Activated naive CD4-positive, alpha-beta T cell treated with Interleukin-2 at 50 U/mL for 16 hours (primary cell): ENCODE data around the gene VPS26C.
"Not testable (repeated sequence)": the region's sequence is repeated elsewhere in the genome, so short reads cannot be mapped to it uniquely, and the experiment has no call there.

Experiments
- DNase-seq: peaks from one replicate; pipeline ENCODE4 v3.0.0-alpha.2; 2020

Gene VPS26C

DNA sequence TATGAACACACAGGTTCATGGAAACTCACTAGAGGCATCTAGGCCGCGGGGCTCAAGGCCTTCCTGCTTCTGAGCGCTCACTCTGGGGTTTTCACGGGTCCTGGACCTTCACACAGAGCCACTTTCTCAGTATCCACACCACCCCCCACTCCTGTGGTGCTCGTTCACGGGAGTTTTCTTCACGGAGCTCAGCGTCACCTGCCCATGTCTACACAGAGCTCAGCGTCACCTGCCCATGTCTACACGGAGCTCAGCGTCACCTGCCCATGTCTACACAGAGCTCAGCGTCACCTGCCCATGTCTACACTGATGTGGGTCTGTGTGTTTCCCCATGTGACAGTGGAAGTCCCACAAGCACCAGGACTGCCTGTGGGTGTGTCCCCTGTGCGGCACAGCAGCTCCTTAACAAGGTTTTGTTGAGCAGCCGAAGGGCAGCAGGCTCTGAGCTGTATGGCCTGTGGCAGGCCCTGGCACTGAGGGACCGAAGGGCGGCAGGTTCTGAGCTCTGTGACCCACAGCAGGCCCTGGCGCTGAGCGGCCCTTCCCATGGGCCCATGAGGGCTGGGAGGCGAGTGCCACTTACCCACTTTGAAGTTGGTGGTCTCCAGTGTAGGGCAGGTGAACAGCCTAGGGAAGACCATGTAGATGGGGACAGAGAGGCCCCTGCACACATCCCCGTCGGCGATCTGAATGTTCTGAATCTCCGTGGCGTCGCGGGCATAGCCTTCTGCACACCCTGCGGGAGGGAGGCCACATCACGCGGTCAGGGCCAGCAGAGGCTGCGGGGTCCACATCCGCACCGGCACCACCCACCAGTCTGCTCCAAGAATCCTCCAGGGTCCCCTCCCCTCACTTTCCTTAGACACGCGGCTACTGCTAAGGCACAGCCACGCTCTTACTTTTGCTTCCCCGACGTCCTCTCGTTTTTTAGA lies 39.8 kb downstream of the VPS26C start:
- no peak for DNase-seq

DNA sequence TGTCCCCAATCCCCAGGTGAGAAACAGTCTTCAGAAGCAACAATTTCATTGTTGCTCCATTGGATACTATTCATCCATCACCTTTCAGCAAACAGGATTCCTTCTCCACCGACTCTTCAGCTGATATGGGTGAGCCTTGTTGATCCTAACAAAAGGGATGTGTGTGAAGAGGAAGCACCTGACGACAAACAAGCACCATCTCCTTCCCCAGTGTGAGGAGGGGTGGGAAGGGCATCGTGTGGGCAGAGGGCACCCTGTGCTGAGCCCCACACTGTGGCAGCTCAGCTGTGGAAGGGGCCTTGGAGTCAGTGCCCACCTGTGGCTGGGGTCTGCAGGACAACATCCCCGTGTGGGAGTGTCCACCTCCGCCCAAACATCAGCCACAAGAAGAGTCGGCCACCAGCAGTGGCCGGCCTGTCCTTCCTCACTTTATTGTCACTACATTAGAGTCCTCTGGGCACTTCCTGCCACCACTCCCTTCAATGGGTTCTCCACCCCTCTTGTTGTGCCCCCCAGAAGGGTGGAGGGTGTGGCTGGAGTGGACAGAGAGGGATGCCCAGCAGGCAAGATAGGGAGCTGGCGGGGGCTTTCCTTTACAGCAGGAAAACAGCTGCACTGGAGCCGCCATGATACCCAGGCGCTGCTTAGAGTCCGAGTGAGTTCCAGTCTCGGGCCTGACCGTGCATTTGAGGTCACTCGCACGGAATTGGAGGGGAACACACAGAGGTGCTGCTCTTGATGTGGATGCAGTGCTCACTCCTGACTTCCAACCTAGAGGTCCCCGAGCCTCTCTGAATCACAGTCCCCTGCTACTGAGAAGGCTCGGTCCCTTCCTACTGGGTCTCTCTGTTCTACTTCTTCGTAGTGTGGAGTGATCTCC lies 40.9 kb downstream of the VPS26C start:
- no peak for DNase-seq

DNA sequence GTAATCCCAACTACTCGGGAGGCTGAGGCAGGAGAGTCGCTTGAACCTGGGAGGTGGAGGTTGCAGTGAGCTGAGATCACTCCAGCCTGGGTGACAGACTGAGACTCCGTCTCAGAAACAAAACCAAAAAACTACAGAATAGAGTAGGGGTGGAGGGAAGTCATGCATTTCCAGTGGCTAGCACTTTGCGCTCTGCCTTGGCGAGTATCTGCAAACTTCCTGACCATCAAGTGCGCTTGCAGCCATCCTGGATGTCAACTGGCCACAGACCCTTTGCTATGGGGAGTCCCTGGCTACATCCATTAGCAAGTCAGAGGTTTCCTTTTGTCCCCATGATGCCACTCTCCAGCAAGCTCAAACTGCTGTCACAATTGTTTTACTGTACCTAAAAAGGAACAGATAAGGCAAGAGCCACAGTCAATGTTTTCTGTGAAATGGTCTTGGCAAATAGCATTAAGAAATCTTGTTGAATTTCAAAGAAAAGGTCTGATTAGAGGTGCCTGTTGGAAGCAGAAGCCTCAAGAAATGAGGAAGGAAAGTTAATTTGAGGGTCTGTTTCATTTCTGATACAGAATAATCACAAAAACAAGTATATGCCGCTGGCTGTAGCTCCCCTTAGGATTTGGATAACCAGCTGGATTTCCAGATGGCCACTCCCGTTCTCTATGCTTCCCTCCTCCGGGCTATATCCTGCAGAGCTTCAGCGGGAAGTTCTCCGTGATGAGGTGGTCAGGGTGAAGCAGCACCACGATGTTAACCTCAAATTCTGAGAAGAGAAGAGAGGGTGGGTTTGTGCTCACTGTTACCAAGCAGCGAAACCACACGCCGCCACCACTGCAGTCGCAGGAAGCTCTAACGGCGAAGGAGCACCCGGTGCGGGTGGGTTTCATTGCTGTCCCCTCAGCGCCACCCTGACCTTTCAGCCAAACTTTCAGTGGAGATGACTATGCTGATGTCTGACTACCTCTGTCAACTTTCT lies 42.0 kb downstream of the VPS26C start:
- DNase-seq, result peak; percentile 44

DNA sequence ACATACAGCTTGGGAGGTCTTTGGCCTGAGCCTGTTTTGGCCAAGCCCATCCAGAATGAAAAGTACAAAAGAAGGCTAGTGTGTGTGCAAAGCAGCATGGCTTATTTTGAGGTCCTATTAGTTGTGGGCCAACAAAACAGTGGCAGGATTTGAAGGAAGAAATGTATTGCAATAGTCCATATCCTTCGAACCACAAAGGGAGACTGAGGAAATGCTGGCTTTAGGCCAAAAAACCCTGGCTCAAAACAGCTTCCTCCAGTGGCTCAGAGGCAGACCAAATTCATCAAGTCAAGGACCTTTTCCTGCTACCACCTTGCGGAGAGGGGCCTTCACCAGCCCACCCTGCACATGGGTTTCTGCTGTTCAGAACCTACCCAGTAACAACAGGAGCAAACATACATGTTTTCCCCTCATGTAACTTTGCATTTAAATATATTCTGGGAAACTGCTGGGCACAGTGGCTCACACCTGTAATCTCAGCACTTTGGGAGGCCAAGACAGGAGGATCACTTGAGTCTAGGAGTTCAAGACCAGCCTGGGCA lies 43.3 kb downstream of the VPS26C start:
- DNase-seq, result no peak

DNA sequence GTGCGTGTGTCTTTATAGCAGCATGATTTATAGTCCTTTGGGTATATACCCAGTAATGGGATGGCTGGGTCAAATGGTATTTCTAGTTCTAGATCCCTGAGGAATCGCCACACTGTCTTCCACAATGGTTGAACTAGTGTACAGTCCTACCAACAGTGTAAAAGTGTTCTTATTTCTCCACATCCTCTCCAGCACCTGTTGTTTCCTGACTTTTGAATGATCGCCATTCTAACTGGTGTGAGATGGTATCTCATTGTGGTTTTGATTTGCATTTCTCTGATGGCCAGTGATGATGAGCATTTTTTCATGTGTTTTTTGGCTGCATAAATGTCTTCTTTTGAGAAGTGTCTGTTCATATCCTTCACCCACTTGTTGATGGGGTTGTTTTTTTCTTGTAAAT lies 44.9 kb downstream of the VPS26C start:
- DNase-seq, result not testable (repeated sequence)

DNA sequence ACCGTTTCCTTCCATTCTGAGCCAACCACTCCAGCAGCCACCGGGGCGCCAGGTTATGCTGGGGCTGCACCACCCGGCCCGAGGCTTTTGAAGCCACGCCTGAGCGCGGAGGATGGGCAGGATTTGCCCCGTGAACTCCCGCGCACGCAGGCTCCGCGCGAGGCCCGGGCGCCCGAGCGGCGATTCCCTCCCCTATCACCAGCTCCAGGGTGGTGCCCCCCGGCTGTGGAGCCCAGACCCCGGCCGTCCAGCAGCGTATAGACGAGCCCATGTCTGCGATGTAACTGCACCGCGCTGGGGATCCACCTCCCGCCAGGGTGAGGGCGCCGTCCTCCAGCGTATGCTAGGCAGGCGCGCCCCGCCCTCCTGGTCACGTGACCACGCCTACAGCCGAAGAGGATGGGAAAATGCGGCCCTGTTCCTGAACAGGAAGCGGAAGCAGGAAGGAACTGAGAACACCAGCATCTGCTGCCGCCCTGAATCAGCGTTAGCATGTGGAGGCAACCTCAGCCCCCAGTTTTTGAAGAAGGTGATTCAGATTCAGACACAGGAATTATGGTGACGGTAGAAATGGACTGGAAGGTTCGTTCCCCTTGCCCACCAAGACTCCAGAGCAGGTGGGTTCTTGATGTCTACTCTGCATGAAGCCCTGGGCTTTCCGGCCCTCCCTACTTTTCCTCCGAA lies 46.0 kb downstream of the VPS26C start:
- DNase-seq, result peak; percentile 96

DNA sequence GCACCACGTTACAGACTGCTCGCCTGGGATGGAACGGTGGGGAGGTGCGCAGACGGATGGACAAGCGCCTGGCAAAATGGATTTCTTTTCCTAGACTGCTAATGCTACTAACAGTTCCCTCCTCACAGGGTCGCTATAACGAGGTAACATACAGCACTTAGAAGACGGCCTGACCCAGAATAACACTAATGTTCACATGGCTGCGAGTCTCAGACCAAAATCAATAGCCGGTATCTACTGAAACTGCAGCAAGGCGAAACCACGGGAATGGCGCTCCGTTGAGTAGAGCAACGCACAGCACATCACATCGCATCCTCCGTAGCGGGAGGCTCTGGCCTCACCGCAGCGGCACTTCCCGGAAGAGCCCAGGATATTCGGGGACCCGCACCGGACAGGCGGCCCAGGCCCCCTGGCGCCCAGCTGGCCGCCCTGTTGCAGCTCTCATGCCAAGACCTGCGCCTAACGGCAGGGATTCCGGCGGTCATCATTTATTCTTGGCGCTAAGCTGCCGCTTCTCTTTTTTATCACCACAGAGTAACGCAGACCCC lies 46.6 kb downstream of the VPS26C start:
- DNase-seq, result peak; percentile 39

DNA sequence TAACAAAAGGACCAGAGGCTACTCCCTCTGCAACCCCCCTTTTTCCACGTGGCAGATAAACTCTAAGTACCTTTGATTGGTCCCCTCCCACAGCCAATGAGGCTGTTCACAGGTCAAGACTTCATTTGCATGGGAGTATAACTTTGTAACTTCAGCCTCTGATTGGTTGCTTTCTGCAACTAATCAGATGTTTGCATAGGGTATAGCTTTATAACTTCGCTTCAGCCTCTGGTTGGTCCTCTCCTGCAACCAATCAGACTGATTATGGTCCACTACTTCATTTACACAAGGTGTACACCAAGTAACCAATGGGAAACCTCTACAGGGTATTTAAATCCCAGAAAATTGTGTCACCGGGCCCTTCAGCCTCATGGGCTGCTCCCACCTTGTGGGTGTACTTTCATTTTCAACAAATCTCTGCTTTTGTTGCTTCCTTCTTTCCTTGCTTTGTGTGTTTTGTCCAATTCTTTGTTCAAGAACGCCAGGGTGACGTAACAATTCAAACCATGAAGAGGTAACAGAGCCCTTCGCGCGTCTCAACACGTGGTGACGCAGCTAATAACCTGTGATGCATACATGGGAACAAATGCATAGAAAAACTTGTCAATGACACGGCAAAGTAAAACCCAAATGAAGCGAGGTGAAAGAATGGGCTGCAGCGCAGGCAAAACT lies 47.2 kb downstream of the VPS26C start:
- DNase-seq, result no peak

DNA sequence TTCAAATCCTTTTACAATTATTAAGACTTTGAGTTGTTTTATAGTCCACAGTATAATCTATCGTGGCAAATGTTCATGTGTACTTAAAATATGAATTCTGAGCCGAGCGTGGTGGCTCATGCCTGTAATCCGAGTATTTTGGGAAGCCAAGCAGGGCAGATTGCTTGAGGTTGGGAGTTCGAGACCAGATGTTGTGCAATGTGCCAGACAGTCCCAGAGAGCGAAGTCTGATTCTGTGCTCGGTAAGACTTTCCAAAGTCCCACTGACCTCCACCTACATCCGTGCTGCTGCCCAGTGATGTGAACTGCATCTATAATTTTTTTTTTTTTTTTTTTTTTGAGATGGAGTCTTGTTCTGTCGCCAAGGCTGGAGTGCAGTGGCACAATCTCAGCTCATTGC lies 52.2 kb downstream of the VPS26C start:
- no peak for DNase-seq

DNA sequence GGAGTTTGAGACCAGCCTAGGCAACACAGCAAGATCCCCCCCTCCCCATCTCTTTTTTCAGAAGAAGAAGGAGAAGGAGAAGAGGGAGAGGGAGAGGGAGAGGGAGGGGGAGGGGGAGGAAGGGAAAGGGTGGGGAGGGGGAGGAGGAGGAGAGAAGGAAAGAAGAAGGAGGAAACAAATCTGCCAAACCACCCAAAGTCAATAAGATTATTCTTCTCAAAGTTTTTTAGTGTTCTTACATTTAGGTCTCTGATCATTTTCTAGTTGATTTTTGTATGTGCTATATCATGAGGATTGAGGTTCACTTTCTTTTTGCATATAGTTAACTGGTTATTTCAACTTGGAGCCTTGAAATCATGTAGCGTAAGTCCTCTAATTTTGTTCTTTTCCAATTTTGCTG lies 56.3 kb downstream of the VPS26C start:
- DNase-seq, result no peak

DNA sequence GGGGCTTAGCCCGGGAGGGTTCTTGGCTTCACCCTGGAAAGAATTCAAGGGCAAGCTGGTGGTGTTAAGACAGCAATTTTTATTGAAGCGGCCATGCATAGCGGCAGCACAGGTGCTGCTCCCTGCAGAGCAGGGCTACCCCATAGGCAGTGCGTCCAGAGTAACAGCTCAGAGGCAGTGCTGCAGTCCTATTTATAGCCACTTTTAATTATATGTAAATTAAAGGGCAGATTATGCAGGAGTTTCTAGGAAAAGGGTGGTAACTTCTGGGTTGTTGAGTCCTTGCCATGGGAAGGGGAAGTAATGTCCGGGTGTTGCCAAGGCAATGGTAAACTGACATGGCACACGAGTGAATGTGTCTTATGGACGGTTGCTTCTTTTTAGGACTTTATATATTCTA lies 57.0 kb downstream of the VPS26C start:
- no peak for DNase-seq

DNA sequence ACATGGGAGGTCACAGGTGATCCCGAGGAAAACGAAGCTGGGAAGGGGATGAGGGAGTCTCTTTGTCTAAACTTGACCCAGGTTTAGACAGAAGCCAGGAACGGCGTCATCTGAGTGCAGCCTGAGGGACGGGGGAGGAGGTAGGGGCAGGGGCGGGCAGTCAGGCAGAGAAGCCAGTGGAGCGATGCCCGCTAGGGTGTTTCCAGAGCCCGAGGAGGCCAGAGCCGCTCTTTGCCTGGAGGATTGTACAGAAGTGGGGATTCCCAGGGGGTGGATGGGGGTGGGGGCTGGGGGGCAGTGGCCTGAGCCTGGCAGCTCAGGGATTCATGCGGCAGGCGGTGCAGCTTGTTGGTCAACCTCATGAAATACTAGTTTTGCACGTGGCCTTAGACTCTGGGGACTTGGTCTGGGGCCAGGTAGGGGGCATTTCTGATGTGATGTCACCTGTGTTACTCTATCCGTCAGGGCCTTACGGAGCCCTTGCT lies 58.4 kb downstream of the VPS26C start:
- DNase-seq, result no peak

DNA sequence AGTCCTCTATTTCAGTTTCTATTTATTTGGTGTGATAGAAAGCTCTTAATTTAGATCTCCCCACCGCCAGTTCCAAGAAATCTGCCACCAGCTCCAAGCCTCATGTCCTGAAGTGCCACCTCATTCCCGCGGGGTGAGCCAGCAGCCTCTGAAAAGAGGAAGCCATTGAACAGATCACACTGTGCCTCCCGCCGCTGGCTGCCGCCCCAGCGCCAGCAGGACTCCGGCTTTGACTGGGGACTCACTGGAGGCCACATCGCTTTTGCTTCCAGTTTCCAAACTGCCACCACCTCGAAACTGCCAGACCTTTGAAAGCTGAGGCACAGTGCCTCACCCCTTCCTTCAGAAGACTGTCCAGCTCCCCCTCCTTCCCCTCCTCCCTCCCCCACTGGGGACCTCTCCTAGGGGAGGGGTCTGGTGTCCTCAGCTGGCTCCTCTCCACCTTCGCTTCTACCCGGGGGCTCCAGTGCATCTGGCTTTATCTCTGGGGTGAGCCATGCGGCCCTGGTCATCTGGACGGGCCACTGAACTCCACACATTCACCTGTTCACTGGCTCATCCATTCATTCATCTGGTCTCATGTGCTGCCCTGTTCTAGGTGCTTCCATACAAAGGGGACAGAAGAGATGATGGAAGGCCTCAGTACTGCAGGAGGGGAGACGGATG lies 58.9 kb downstream of the VPS26C start:
- DNase-seq, result no peak

DNA sequence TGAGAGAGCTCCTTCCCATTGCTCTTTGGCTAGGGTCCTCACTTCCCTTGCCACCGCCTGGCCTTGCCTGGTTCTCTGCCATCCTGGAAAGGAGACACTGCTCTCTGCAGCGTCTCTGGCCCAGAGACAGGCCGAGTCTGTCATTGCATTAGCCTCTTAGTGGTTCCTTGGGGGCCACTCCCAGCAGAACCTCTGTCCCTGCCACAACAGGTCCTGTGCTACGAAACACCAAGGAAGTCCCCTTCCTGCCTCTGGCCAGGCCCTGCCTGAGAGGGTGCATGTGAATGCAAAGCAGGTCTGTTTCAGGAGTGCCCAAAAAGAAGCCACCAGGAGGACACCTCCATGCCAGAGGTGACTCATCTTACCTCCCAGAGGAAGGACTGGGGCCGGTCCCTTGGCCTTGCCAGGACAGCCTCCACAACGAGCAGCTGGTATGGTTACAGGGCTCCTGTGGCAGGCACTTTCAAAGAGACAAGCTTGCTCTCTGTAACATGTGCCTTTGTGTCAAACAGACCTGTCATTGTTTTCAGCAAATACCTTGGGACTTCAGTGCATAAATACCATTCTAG lies 59.6 kb downstream of the VPS26C start:
- DNase-seq, result no peak

DNA sequence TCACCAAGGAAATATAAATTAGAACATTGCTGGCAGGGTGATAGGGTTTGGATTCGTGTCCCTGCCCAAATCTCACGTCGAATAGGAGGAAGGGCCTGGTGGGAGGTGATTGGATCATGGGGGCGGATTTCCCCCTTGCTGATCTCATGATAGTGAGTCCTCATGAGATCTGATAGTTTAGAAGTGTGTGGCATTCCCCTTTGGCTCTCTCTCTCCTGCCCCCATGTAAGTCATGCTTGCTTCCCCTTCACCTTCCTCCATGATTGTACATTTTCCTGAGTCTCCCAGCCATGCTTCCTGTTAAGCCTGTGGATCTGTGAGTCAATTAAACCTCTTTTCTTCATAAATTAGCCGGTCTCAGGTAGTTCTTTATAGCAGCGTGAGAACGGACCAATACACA lies 60.6 kb downstream of the VPS26C start:
- no peak for DNase-seq

DNA sequence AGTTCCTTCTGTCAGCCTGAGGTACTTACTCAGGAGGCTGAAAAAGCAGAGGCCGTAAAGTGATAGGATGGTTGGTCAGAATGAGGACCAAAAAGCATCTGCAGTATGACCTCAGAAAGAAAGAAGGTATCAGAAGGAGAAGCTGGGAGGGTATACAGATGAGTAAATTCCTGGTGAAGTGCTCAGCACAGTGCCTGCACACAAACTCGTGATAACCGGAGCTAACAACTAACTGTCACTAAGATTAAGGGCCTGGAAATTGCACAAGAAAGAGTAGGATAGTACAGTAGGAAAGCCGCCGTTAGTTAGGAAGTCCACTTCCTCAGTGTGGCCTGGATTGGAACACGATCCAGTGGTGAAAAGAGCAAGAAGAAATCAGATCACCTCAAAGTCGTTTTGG lies 62.6 kb downstream of the VPS26C start:
- DNase-seq, result no peak

DNA sequence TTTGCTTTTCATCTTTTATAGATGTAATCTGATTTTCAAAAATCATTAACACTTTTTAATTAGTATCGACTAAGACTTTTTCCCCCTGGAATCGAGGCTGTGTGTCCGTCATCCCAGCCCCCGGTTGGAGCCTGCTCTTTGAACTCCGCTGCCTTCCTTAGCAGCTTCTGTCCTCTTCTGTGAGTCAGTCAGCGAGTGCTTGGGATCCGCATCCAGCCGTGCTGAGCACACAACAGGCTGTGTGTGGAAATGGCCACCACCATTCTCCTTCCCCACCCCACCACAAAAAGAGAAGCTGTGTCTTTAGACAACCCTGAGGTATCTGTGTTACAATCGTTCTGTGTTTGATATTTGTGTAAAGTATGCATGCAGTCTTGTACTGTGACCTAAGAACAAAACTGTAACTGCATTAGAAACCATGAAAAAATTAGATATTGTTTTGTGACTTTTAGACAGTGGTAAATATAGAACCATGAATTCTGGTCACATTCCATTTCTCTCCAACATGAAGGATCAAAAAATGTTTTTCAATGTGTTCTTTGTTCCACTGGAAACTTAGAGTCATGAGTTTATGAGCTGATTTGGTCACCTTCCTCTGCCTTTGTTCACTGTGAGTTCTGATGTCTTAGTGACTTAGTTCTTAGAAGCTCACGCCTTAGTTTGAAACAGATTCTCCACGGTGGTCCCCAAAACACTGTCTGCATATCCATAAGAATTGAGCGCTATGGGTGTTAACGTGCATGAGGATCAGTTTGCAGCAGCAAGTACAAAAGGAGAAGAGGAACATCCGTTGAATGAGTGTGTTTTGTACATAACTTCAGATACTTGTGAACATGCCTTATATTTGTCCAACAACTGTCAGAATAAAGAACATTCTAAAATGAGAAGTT lies 64.7 kb downstream of the VPS26C start:
- DNase-seq, result no peak

DNA sequence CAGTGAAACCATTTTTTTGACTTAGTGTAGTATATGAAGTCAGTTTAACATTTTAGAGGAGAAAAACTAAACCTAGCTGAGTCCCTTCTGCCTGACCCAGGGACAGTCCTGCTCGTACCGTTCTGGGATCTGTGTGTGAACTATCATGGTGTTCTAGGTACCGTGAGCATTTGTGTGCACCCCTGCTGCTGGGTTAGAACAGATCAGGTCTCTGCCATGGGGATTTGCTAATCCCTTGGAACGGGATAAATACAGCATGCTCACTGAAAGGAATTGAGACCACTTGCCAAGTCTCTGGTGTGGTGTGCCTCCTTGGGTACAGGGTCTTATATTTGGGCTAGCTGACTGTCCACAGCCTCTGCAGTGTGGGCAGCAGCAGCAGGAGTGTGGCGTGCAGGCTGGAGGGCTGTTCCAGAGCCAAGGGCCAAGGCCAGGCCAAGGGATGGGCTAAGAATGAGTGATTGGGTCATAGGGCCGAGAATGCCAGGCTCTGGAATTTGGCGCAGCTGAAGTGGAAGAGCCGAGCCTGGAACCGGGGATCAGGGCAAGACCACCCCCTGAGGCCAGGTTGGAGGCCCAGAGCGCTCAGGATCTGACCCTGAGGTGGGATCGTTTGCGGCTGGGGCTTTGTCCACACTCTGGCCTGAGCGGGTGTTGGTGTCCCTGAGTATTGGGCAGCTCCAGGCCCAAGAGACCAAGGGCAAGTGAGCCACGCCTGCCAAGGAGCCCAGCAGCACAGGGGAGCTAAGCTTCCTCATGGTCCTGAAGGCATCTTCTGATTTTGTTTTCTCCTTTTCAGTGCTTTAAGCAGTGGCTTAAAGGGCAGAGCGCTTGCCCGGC lies 66.3 kb downstream of the VPS26C start:
- DNase-seq, result no peak
